H9 (cell line): ENCODE data around the gene PPP1R9A. TPM values are rescaled to one million over a fixed set of nuclear protein-coding genes. Genes with fewer than 3 reads are reported as not detected.

Experiments used
- DNase-seq: peaks from one replicate; pipeline ENCODE4 v3.0.0-alpha.2; 2017
- H2AFZ ChIP-seq: one replicate; pipeline ENCODE4 v1.6.1; 2013; ENCODE audit warnings: mild to moderate bottlenecking, low read length, control low read depth, moderate library complexity
- H2AK5ac ChIP-seq: 2 replicates; pipeline ENCODE4 v1.6.1; 2013; ENCODE audit warnings: low read length, control low read depth, mixed read lengths; ENCODE audit not compliant: insufficient read length
- H2BK120ac ChIP-seq: one replicate; pipeline ENCODE4 v1.6.1; 2013; ENCODE audit warnings: low read depth, mild to moderate bottlenecking, low read length, control low read depth, inconsistent platforms; ENCODE audit not compliant: poor library complexity, severe bottlenecking
- H2BK12ac ChIP-seq: 2 replicates; pipeline ENCODE4 v1.6.1; 2013; ENCODE audit warnings: low read length, control low read depth, mixed read lengths, low read depth; ENCODE audit not compliant: insufficient read length
- H2BK15ac ChIP-seq: 2 replicates; pipeline ENCODE4 v1.6.1; 2013; ENCODE audit warnings: low read depth, low read length, control low read depth
- H2BK20ac ChIP-seq: one replicate; pipeline ENCODE4 v1.6.1; 2013; ENCODE audit warnings: low read depth, mild to moderate bottlenecking, low read length, control low read depth, inconsistent platforms; ENCODE audit not compliant: poor library complexity, severe bottlenecking
- H2BK5ac ChIP-seq: 2 replicates; pipeline ENCODE4 v1.6.1; 2013; ENCODE audit warnings: low read length, control low read depth, mixed read lengths; ENCODE audit not compliant: insufficient read length
- H3K14ac ChIP-seq: 2 replicates; pipeline ENCODE4 v1.6.1; 2013; ENCODE audit warnings: low read length, control low read depth; ENCODE audit not compliant: insufficient read depth
- H3K18ac ChIP-seq: 2 replicates; pipeline ENCODE4 v1.6.1; 2013; ENCODE audit warnings: low read depth, mild to moderate bottlenecking, mixed read lengths, low read length, control low read depth; ENCODE audit not compliant: insufficient read length
- H3K23ac ChIP-seq: 2 replicates; pipeline ENCODE4 v1.6.1; 2013; ENCODE audit warnings: low read length, control low read depth, mixed read lengths, low read depth; ENCODE audit not compliant: insufficient read length
- H3K23me2 ChIP-seq: 2 replicates; pipeline ENCODE4 v1.6.1; 2013; ENCODE audit warnings: low read depth, mild to moderate bottlenecking, mixed read lengths, low read length, control low read depth; ENCODE audit not compliant: insufficient read length, poor library complexity, severe bottlenecking
- H3K27ac ChIP-seq: 2 replicates; pipeline ENCODE4 v1.5.1; 2013; ENCODE audit warnings: low read length, control low read depth, mixed read lengths, low read depth; ENCODE audit not compliant: insufficient read length
- H3K27me3 ChIP-seq: 2 replicates; pipeline ENCODE4 v1.6.1; 2013; ENCODE audit warnings: low read length, control low read depth, inconsistent platforms; ENCODE audit not compliant: insufficient read depth
- H3K4ac ChIP-seq: 2 replicates; pipeline ENCODE4 v1.6.1; 2013; ENCODE audit warnings: low read depth, mild to moderate bottlenecking, control low read depth, inconsistent platforms, low read length, moderate library complexity
- H3K4me1 ChIP-seq: 2 replicates; pipeline ENCODE4 v1.6.1; 2013; ENCODE audit warnings: low read length, control low read depth, inconsistent platforms; ENCODE audit not compliant: insufficient read depth
- H3K4me2 ChIP-seq: 2 replicates; pipeline ENCODE4 v1.6.1; 2013; ENCODE audit warnings: low read length, control low read depth, mixed read lengths; ENCODE audit not compliant: insufficient read length, insufficient read depth
- H3K56ac ChIP-seq: 2 replicates; pipeline ENCODE4 v1.6.1; 2013; ENCODE audit warnings: low read depth, mild to moderate bottlenecking, mixed read lengths, low read length, control low read depth; ENCODE audit not compliant: insufficient read length
- H3K79me1 ChIP-seq: 2 replicates; pipeline ENCODE4 v1.6.1; 2013; ENCODE audit warnings: low read depth, mild to moderate bottlenecking, moderate library complexity, low read length, control low read depth, inconsistent platforms; ENCODE audit not compliant: insufficient read depth, poor library complexity, severe bottlenecking
- H3K79me2 ChIP-seq: 2 replicates; pipeline ENCODE4 v1.6.1; 2013; ENCODE audit warnings: low read length, control low read depth, inconsistent platforms; ENCODE audit not compliant: insufficient read depth
- H3K9ac ChIP-seq: 2 replicates; pipeline ENCODE4 v1.6.1; 2013; ENCODE audit warnings: low read length, control low read depth, mixed read lengths; ENCODE audit not compliant: insufficient read length; ENCODE audit errors: extremely low read depth
- H3K9me3 ChIP-seq: one replicate; pipeline ENCODE4 v1.6.1; 2013; ENCODE audit warnings: low read depth, low read length, inconsistent platforms; ENCODE audit not compliant: control insufficient read depth
- H3T11ph ChIP-seq: one replicate; pipeline ENCODE4 v1.6.1; 2013; ENCODE audit warnings: mild to moderate bottlenecking, low read length, control low read depth, inconsistent platforms
- H4K20me1 ChIP-seq: one replicate; pipeline ENCODE4 v1.6.1; 2013; ENCODE audit not compliant: control insufficient read depth, insufficient read length, insufficient read depth
- H4K5ac ChIP-seq: 2 replicates; pipeline ENCODE4 v1.6.1; 2013; ENCODE audit warnings: low read depth, mild to moderate bottlenecking, mixed read lengths, low read length, control low read depth; ENCODE audit not compliant: insufficient read length
- H4K8ac ChIP-seq: replicated peaks from 2 replicates; pipeline ENCODE4 v1.6.1; 2013; ENCODE audit warnings: low read length, control low read depth, mixed read lengths, low read depth; ENCODE audit not compliant: insufficient read length
- H4K91ac ChIP-seq: 2 replicates; pipeline ENCODE4 v1.6.1; 2013; ENCODE audit warnings: low read depth, mild to moderate bottlenecking, moderate library complexity, mixed read lengths, low read length, control low read depth; ENCODE audit not compliant: insufficient read length
- H3K27ac Mint-ChIP-seq, 3 experiments: 2 replicates in 2 of 3; 3 replicates in 1 of 3; pipeline ENCODE4 v1.8.0; 2020 to 2021; ENCODE audit warnings: mixed read lengths in 3 of 3, mild to moderate bottlenecking in 1 of 3, moderate library complexity in 1 of 3
- H3K27me3 Mint-ChIP-seq: 2 replicates; pipeline ENCODE4 v1.8.0; 2021; ENCODE audit warnings: low read depth, mild to moderate bottlenecking, moderate library complexity, mixed read lengths
- H3K36me3 Mint-ChIP-seq, 3 experiments: 2 replicates in 2 of 3; 3 replicates in 1 of 3; pipeline ENCODE4 v1.8.0; 2020 to 2021; ENCODE audit warnings: low read depth in 3 of 3, mixed read lengths in 3 of 3; ENCODE audit not compliant: insufficient read depth in 1 of 3
- H3K4me1 Mint-ChIP-seq, 2 experiments: 2 replicates each; pipeline ENCODE4 v1.8.0; 2020; ENCODE audit warnings: mixed read lengths in 2 of 2
- H3K4me3 Mint-ChIP-seq, 2 experiments: 2 replicates in 1 of 2; 3 replicates in 1 of 2; pipeline ENCODE4 v1.8.0; 2020 to 2021; ENCODE audit warnings: mild to moderate bottlenecking in 2 of 2, mixed read lengths in 2 of 2, moderate library complexity in 1 of 2
- H3K9me3 Mint-ChIP-seq, 2 experiments: 2 replicates in 1 of 2; 3 replicates in 1 of 2; pipeline ENCODE4 v1.8.0; 2020; ENCODE audit warnings: mild to moderate bottlenecking in 2 of 2, mixed read lengths in 2 of 2, moderate library complexity in 1 of 2
- WGBS: extraction: QIAGEN DNeasy Blood & Tissue Kit; methylation state at CpG from one replicate; pipeline ENCODE4 v1.1.7; 2013; ENCODE audit warnings: missing lambda C conversion rate, low lambda C conversion rate, mixed read lengths; ENCODE audit not compliant: insufficient read length; ENCODE audit errors: extremely low coverage; 5-methylcytosine and 5-hydroxymethylcytosine counted together
- total RNA-seq: library from RNA; stranded (reverse); gene quantifications from 2 replicates; pipeline ENCODE4 v1.2.1, GENCODE V29; 2021
- TF ChIP-seq, protein P1 (sequence below): fragments of 200-600 bp; sonication (generic); conservative IDR thresholded peaks from 3 replicates; pipeline ENCODE4 v1.8.0; 2021; ENCODE audit warnings: antibody characterized with exemption, mild to moderate bottlenecking

PPP1R9A gene
- total RNA-seq, 1 experiment from 2014 or later = 17.0 TPM

DNA sequence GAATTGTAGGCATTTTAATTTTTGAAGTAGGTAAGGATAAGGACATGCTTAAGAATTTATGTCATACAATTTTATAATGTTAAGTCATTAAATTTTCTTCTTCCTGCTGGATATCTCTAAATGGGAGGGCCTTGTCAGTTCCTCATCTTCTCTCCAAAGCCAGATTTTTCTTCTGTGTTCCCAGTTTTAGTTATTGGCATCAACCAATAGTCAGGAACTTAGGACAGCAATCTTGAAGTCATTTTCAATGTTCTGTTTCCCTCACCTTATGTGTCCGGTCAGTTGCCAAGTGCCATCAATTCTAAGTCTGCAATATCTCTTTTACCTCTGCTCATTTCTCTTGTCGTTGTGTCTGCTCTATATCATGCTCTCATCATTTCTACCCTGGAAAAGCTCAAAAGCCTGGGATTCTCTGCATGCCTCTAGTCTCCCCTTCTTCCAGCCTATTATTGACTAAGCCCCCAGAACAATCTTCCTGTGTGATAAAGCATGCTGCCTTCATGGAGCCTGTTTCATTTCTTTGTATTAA lies 145.2 kb downstream of the PPP1R9A start:
- no peak overlapping the region for H4K5ac ChIP-seq
- H3K9me3 ChIP-seq = no peaks in the 10 kb centered on the region
- Mint-ChIP-seq H3K27ac (no peak overlapping the region), H3K4me1 (no peaks in the 10 kb centered on the region; a peak in 1 of 4 replicates), H3K36me3 (no peaks in the 10 kb centered on the region), H3K9me3 (no peaks in the 10 kb centered on the region), H3K27me3 (no peaks in the 10 kb centered on the region), H3K4me3 (no peak overlapping the region)
- no peak overlapping the region for H4K8ac ChIP-seq
- H3K18ac ChIP-seq = no peak overlapping the region
- no peak overlapping the region for H3K56ac ChIP-seq
- H2BK120ac ChIP-seq = no peak overlapping the region
- H2AFZ ChIP-seq = no peak overlapping the region
- H3K23ac ChIP-seq = no peak overlapping the region
- H3K27me3 ChIP-seq = no peaks in the 10 kb centered on the region
- no peaks in the 10 kb centered on the region for H4K20me1 ChIP-seq
- H3K9ac ChIP-seq = no peak overlapping the region
- no peak overlapping the region for H2AK5ac ChIP-seq
- H2BK5ac ChIP-seq = no peak overlapping the region
- no peak overlapping the region for H4K91ac ChIP-seq
- H3K4me1 ChIP-seq = no peaks in the 10 kb centered on the region
- no peak overlapping the region for H3K4me2 ChIP-seq
- H2BK20ac ChIP-seq = no peak overlapping the region
- H3K14ac ChIP-seq = no peak overlapping the region
- no CpG with 5 or more reads among the region's 2 CpGs for WGBS
- no peak overlapping the region for H2BK15ac ChIP-seq
- H3T11ph ChIP-seq = no peak overlapping the region
- no peak for DNase-seq
- no peak overlapping the region for H3K27ac ChIP-seq
- no peaks in the 10 kb centered on the region for H3K79me2 ChIP-seq
- no peak overlapping the region for H3K4ac ChIP-seq
- no peaks in the 10 kb centered on the region for H3K23me2 ChIP-seq
- TF ChIP-seq, protein P1, sequence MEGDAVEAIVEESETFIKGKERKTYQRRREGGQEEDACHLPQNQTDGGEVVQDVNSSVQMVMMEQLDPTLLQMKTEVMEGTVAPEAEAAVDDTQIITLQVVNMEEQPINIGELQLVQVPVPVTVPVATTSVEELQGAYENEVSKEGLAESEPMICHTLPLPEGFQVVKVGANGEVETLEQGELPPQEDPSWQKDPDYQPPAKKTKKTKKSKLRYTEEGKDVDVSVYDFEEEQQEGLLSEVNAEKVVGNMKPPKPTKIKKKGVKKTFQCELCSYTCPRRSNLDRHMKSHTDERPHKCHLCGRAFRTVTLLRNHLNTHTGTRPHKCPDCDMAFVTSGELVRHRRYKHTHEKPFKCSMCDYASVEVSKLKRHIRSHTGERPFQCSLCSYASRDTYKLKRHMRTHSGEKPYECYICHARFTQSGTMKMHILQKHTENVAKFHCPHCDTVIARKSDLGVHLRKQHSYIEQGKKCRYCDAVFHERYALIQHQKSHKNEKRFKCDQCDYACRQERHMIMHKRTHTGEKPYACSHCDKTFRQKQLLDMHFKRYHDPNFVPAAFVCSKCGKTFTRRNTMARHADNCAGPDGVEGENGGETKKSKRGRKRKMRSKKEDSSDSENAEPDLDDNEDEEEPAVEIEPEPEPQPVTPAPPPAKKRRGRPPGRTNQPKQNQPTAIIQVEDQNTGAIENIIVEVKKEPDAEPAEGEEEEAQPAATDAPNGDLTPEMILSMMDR = no peak
- no peak overlapping the region for H2BK12ac ChIP-seq
- H3K79me1 ChIP-seq = no peaks in the 10 kb centered on the region
